GM12874 (cell line): ENCODE data around the gene IQCM.

ENCODE experiments used
- TF ChIP-seq, protein P1 (sequence below): IDR thresholded peaks from 2 replicates; pipeline ENCODE4 v1.5.1; 2011; ENCODE audit warnings: low read depth, mild to moderate bottlenecking, control low read depth, low read length, moderate library complexity; ENCODE audit not compliant: insufficient read depth

Gene IQCM

DNA sequence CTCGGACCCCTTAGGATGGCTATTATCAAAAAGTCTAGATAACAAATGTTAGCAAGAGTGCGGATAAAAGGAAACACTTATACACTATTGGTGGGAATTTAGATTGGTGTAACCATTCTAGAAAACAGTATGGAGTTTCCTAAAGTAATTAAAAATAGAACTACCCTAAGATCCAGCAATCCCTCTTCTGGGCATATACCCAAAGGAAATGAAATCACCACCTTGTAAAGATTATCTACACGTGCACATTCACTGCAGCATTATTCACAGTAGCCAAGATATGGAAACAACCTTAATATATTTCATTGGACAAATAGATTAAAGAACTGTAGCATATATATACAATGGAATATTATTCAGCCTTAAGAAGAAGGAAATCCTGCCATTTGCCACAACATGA lies 462.4 kb downstream of the IQCM start:
- TF ChIP-seq, protein P1, sequence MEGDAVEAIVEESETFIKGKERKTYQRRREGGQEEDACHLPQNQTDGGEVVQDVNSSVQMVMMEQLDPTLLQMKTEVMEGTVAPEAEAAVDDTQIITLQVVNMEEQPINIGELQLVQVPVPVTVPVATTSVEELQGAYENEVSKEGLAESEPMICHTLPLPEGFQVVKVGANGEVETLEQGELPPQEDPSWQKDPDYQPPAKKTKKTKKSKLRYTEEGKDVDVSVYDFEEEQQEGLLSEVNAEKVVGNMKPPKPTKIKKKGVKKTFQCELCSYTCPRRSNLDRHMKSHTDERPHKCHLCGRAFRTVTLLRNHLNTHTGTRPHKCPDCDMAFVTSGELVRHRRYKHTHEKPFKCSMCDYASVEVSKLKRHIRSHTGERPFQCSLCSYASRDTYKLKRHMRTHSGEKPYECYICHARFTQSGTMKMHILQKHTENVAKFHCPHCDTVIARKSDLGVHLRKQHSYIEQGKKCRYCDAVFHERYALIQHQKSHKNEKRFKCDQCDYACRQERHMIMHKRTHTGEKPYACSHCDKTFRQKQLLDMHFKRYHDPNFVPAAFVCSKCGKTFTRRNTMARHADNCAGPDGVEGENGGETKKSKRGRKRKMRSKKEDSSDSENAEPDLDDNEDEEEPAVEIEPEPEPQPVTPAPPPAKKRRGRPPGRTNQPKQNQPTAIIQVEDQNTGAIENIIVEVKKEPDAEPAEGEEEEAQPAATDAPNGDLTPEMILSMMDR, result no peak

DNA sequence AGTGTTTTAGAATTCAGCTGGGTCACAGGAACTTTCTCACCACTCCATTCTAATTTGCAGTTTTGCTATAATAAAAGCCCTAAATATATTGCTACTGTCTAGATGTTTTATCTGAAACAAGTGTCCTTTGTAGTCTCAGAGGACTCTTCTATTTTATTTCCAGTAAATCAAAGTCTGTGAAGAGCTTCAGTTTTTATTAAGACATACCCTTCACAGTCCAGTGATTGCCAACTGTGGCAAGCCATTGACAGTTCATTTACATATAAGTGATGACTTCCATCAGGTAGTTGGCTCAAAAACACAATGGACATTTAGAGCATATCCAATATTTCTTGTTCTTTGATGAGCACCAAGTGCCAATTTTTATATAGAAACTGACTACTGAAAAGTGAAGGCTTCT lies 466.1 kb downstream of the IQCM start:
- TF ChIP-seq, protein P1, result no peak

DNA sequence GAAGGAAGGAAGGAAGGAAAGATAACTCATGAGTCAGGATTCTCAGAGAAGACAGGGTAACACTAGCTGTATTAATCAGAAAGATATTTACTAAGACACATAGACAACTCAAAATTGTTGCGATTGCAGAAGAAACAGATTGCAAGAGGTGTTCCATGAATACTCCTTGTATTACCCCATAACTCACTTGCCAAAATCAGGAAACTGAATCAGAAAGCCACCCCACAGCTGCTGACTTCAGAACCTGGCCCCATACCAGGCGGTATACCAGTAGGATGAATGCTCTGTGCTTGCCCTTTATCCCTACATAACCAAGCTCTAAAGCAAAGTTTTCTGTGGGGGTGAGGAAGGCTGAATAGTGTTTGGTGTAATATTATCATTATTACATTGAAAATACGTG lies 468.5 kb downstream of the IQCM start:
- TF ChIP-seq, protein P1, result no peak

DNA sequence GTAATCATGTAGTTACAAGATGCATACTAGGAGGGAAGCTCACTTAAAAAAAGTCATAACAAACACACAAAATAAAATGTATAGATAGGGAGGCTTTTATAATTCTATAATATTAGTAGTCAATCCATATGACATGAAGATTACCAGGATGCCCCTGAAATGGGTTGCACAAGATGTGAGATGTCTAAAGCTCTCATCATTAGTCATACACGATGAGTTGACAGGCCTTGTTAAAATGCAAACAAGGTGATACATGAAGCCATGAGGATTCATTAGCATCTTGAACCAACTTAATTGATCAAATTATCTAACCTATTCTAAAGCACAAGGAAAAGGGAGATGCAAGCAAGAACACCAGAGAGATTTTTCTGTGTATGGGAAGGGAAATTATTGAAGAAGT lies 470.2 kb downstream of the IQCM start:
- TF ChIP-seq, protein P1, result no peak

DNA sequence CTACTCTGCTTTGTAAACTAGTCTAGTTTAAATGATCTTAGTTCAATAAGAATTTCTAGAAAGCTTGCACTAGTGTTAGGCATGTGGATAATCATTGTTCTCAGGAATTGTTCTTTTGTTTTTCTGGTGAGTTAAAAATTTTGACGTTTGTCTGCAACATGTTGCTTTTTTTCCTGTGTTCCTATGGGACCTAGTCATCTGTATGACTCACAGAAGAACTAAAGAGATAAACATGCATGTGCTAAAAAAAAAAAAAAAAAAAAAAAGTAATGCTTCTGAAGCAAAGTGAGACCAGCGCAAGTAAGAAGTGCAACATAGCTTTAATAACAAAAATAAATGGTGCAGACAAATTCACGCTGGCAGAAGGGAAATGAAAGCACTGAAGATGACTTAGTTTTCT lies 471.2 kb downstream of the IQCM start:
- TF ChIP-seq, protein P1, result no peak

DNA sequence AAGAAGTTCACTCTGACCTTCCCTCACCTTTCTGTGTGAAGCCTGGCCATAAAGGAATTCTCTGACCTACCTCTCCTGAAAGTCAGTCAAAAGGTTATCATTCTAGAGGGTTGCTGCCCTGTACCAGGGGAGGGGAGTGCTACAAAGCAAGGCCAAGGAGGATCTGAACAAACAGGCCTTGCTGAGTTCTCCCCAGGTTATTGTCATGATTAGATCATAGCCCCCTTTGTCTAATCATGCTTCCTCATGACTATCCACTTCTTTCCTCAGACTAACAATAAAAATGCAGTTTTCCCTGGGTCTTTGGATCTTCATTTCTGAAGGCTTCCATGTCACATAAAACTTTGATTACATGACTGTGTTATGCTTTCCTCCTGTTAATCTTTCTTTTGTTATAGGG lies 472.0 kb downstream of the IQCM start:
- TF ChIP-seq, protein P1, result no peak

DNA sequence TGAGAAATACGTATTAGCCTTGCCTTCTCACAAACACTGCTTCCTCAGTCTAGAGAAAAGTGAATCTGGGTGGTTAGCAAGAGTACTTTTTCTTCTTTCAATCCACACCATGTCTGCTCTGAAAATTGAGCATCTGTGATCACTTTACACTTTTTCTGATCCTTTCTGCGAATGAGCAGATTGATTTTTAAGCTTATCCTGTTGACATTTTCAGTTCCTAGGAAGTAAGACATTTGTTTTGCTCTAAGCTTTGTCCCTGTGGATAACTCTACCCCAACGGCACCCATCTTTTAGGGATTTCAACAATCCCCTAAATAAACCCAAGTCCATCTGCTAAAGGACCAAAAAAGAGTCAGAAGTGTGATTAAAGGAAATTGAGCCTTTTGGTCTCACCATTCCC lies 487.5 kb downstream of the IQCM start:
- TF ChIP-seq, protein P1, result no peak

DNA sequence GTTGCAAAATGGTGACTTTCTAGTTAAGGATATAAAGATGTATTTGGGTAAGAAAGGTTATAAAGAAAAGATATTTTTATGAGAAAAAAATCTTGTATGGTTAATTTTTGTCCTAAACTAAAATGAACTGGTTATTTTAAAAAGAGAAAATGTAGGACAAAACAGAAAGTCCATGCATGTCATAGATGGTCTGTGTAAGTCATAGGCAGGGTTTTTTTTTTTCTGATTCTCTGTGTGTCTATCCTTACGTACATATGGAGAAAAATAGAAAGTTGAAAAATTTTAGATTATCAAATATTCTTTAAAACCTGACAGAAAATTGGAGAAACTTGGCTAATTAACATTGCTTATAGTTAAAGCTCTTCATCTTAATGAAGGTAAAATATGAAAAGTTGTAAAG lies 493.4 kb downstream of the IQCM start:
- TF ChIP-seq, protein P1, result no peak
